Endometrium (tissue), 2 donors: ENCODE measurements around the gene LCK.

Experiments used
- FAIRE-seq: peaks from 2 replicates; lab custom pipeline; 2012; peaks lifted over from hg19 to GRCh38; lab: Jason Lieb, UNC
- donor health status: control.
- donor health status: control.

Gene LCK

DNA sequence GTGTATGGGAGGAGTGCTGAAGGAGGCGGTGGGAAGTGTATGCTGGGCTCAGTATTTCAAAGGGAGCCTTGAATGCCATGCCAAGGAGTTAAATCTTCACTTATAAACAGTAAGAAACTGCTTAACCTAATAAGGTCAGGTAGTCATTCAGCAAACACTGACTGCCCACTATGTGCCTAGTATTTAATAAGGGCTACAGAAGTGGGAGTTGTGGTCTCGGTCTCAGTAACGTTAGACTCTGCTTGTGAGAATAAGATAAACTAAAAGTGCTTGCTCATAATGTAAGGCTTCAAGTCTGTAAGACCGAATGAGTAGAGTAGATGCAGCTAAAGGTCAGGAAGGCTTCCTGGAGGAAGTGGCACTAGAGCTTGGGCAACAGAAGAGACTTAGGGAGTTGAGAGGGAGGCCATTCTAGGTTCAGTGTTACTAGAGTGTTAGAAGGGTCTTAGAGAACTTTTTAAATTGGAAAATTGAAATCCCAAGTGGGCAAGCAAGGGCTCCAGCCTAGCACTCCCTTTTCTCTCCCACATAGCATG is 78.9 kb downstream of the LCK start:
- no peak for FAIRE-seq

DNA sequence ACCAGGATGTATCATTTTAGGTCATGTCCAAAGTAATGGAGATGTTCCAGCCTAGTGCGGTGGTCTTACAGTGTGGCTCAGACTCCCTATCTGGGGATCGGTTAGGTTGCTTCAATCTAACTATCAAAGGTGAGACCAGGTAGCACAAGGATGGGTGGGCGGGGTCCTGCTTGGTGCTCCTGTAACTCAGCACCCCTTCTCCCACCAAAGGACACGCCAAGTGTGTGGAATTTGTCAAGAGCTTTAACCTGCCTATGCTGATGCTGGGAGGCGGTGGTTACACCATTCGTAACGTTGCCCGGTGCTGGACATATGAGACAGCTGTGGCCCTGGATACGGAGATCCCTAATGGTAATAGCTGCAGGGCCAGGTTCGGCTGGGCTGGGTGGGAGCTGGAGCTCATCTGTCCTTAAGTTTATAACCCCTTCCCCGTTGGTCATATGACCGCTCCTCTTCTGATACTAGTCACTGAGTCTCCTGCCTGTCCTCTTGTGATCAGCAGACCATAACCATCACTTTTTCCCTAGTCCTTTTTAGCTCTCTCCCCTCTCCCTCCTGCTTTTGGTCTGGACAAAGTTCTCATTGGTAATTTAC is 79.6 kb downstream of the LCK start:
- FAIRE-seq: no peak

DNA sequence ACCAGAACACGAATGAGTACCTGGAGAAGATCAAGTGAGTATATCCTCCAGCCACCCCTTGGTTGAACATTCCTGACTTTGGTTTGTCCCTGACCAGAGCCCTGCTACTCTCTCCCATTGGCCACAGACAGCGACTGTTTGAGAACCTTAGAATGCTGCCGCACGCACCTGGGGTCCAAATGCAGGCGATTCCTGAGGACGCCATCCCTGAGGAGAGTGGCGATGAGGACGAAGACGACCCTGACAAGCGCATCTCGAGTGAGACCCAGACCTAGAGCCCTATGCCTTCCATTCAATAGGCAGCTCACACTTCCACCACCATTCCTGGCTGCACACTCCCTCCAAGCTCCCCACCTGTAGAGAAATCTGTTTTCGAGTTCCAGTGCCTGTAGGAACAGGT is 80.5 kb downstream of the LCK start:
- FAIRE-seq: no peak

DNA sequence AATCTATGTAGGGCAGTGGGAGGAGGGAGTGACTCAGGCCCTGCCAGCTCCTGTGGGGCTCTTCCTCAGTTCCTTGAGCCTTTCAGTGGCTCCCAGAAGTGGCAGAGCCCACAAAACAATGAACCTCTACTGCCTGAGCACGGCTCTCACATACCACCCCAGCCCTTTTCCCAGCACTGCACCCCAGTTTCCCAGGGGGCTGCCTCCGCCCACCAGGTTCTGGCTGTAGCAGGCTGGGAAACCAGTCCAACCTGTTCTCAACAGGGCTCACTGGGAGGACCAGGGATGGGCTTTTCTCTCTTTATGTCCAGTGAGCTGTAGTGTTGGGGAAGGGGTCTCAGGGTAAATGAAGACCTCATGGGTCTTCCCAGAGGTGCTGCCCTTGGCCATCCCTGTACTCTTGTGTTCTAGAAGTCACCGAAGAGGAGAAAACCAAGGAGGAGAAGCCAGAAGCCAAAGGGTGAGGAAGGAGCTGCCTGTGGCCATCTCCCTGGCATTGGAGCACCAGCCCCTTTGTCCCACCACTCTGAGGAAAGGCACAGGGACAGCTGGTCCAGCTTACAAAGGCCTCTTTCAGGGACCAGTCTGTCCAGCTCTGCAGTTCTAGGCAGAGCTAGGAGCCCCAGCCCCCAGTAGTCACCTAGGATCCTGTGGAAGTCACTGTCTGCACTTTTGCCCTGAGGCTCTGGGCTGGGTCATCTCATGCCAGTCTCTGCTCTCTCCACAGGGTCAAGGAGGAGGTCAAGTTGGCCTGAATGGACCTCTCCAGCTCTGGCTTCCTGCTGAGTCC is 81.4 kb downstream of the LCK start:
- no peak for FAIRE-seq

DNA sequence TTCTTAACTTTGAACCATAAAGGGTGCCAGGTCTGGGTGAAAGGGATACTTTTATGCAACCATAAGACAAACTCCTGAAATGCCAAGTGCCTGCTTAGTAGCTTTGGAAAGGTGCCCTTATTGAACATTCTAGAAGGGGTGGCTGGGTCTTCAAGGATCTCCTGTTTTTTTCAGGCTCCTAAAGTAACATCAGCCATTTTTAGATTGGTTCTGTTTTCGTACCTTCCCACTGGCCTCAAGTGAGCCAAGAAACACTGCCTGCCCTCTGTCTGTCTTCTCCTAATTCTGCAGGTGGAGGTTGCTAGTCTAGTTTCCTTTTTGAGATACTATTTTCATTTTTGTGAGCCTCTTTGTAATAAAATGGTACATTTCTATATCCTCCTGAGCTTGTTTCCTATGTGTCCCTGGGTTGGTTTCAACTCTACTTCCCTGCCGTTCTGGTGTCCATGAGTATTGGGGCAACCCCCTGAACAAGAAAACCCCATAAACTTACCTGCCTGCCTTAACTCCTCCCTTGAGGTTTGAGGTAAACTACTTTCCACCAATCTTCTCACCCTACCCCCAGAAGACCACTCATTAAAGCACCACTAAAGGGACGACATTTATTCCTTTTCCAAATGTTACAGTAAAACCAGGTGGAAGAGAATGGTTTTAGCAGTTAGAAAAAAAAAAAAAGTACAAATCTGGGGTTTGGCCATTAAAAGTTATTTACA is 82.3 kb downstream of the LCK start:
- no peak for FAIRE-seq

DNA sequence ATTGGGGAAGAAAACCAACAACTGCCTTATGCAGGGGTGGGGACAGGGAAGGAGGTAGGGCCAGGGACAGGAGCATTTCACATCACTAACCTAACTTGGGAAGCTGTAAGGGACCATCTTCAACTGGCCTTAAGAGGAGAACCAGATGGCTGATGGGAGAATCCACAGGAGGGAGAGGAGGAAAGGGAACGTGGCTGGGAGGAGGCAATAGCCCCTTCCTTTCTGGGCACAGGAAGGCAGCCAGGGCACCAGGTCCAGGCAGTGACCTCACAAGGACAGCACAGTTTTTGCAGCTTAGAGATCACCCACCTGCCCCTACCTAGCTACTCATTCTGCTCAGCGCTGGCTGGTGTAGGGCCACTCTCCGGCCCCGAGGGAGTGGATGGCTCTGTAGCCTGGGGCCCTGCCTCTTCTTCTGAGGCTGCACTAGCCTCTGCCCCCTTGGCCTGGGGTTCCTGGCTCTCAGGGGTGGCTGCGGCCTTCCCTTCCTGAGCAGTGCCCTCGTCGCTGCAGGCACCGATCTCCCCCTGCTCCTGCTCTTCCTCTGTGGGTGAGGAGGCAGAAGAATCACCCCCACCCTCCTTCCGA is 83.3 kb downstream of the LCK start:
- FAIRE-seq: no peak

GRCh38 chr1:32334864-32335534 is 83.9 kb downstream of the LCK start:
- no peak for FAIRE-seq

GRCh38 chr1:32335535-32335789 is 84.4 kb downstream of the LCK start:
- FAIRE-seq: no peak
